CD14-positive monocyte (primary cell): ENCODE results near the gene SEMA3D. TPM values are rescaled to one million over a fixed set of nuclear protein-coding genes. Genes with fewer than 3 reads are reported as not detected.

Experiments
- DNase-seq, 3 donors: peaks; one replicate each; pipeline ENCODE4 v3.0.0-alpha.2; 2011 to 2022
- H2AFZ ChIP-seq: 2 replicates; pipeline ENCODE4 v1.6.0; 2012; ENCODE audit warnings: mild to moderate bottlenecking, low read depth, low read length, inconsistent platforms; ENCODE audit not compliant: insufficient read depth, poor library complexity, severe bottlenecking
- H3K27ac ChIP-seq, 2 donors: 1 replicate in 1 of 2; 2 replicates in 1 of 2; pipeline ENCODE4 v1.5.1; 2012 to 2013; ENCODE audit warnings: low read length in 2 of 2, control low read depth in 1 of 2, inconsistent platforms in 1 of 2, low read depth in 1 of 2, mild to moderate bottlenecking in 1 of 2
- H3K27me3 ChIP-seq, 2 donors: one replicate each; pipeline versions ENCODE4 v1.6.0 to v1.6.1; 2011 to 2013; ENCODE audit warnings: low read length in 2 of 2; ENCODE audit not compliant: control insufficient read depth in 2 of 2, insufficient read depth in 2 of 2
- H3K36me3 ChIP-seq, 2 donors: replicated peaks in 1 of 2; 1 replicate in 1 of 2; 2 replicates in 1 of 2; pipeline versions ENCODE4 v1.5.1 to v1.6.1; 2012 to 2013; ENCODE audit warnings: low read length in 2 of 2, control low read depth in 1 of 2, inconsistent platforms in 1 of 2, mild to moderate bottlenecking in 1 of 2; ENCODE audit not compliant: insufficient read depth in 2 of 2, control insufficient read depth in 1 of 2
- H3K4me1 ChIP-seq, 2 donors: 1 replicate in 1 of 2; 2 replicates in 1 of 2; pipeline versions ENCODE4 v1.5.1 to v1.6.1; 2012 to 2013; ENCODE audit warnings: low read length in 2 of 2, control low read depth in 1 of 2, inconsistent platforms in 1 of 2, mild to moderate bottlenecking in 1 of 2, moderate library complexity in 1 of 2; ENCODE audit not compliant: insufficient read depth in 2 of 2, control insufficient read depth in 1 of 2
- H3K4me2 ChIP-seq: replicated peaks from 2 replicates; pipeline ENCODE3; 2012; ENCODE audit warnings: low read length, moderate library complexity, mild to moderate bottlenecking; ENCODE audit not compliant: poor library complexity, severe bottlenecking; ENCODE audit errors: extremely low read depth
- H3K4me3 ChIP-seq, 3 experiments: fragments of 200-600 bp in 1 of 3; sonication (generic) in 1 of 3; replicated peaks in 1 of 3; 1 replicate in 2 of 3; 2 replicates in 1 of 3; pipeline ENCODE4 v1.5.1; 2011 to 2013; ENCODE audit warnings: low read length in 3 of 3, mild to moderate bottlenecking in 3 of 3, control low read depth in 2 of 3, low read depth in 2 of 3, inconsistent platforms in 1 of 3, moderate library complexity in 1 of 3
- H3K79me2 ChIP-seq: 2 replicates; pipeline ENCODE4 v1.6.0; 2012; ENCODE audit warnings: mild to moderate bottlenecking, control low read depth, inconsistent platforms, low read length, moderate library complexity; ENCODE audit not compliant: insufficient read depth
- H3K9ac ChIP-seq: 2 replicates; pipeline ENCODE4 v1.6.0; 2017; ENCODE audit warnings: low read length, mild to moderate bottlenecking; ENCODE audit not compliant: insufficient read depth, poor library complexity, severe bottlenecking
- H3K9me3 ChIP-seq, 2 donors: replicated peaks in 1 of 2; 1 replicate in 1 of 2; 2 replicates in 1 of 2; pipeline versions ENCODE4 v1.5.1 to v1.6.1; 2012 to 2013; ENCODE audit warnings: low read length in 2 of 2, control low read depth in 1 of 2; ENCODE audit not compliant: control insufficient read depth in 1 of 2, insufficient read depth in 1 of 2
- H4K20me1 ChIP-seq: 2 replicates; pipeline ENCODE4 v1.6.0; 2012; ENCODE audit warnings: mild to moderate bottlenecking, low read length, control low read depth, moderate library complexity; ENCODE audit not compliant: insufficient read depth
- H3K27ac Mint-ChIP-seq, 7 donors: one replicate each; pipeline ENCODE4 v1.8.0; 2020; ENCODE audit warnings: mild to moderate bottlenecking in 7 of 7, mixed read lengths in 7 of 7, moderate library complexity in 6 of 7, inconsistent platforms in 2 of 7
- H3K27me3 Mint-ChIP-seq, 3 donors: one replicate each; pipeline ENCODE4 v1.8.0; 2021 to 2022; ENCODE audit warnings: low read depth in 3 of 3, mild to moderate bottlenecking in 3 of 3, mixed read lengths in 3 of 3, moderate library complexity in 3 of 3, inconsistent platforms in 1 of 3
- H3K36me3 Mint-ChIP-seq, 2 donors: one replicate each; pipeline ENCODE4 v1.8.0; 2020; ENCODE audit warnings: mixed read lengths in 2 of 2, inconsistent platforms in 1 of 2, mild to moderate bottlenecking in 1 of 2
- H3K4me1 Mint-ChIP-seq: one replicate; pipeline ENCODE4 v1.8.0; 2020; ENCODE audit warnings: mild to moderate bottlenecking, mixed read lengths
- H3K4me3 Mint-ChIP-seq, 2 donors: one replicate each; pipeline ENCODE4 v1.8.0; 2020; ENCODE audit warnings: mild to moderate bottlenecking in 2 of 2, mixed read lengths in 2 of 2, moderate library complexity in 1 of 2
- H3K9me3 Mint-ChIP-seq, 7 donors: one replicate each; pipeline ENCODE4 v1.8.0; 2020 to 2022; ENCODE audit warnings: mixed read lengths in 7 of 7, mild to moderate bottlenecking in 6 of 7, moderate library complexity in 6 of 7, inconsistent platforms in 2 of 7
- whole genome bisulfite sequencing: methylation state at CpG from one replicate; pipeline ENCODE4 v1.1.5; 2013; ENCODE audit warnings: missing lambda C conversion rate; ENCODE audit not compliant: insufficient coverage; 5-methylcytosine and 5-hydroxymethylcytosine counted together
- intact Hi-C, 2 donors: fragments of 100-400 bp; cut with micrococcal nuclease; formaldehyde crosslinking; loops; one replicate each; pipeline versions ENCODE4 v1.15.0 to v1.15.1; 2023
- polyA plus RNA-seq, 3 donors: library from polyadenylated mRNA; depleted of rRNA in 1 of 3; unstranded in 2 of 3; stranded (reverse) in 1 of 3; fragments of 300-500 nt in 2 of 3; fragments of >200 nt in 1 of 3; fragmentation: Illumina TruSeq in 2 of 3; gene quantifications; 1 replicate in 2 of 3; 2 replicates in 1 of 3; pipeline ENCODE4 v1.2.3, GENCODE V29; 2012 to 2021
- TF ChIP-seq, protein P1 (sequence below): fragments of 200-600 bp; IDR thresholded peaks from one replicate; pipeline ENCODE4 v1.8.0; 2022; ENCODE audit warnings: antibody characterized with exemption, mild to moderate bottlenecking

The SEMA3D gene
- polyA plus RNA-seq, 3 donors, result not detected

DNA sequence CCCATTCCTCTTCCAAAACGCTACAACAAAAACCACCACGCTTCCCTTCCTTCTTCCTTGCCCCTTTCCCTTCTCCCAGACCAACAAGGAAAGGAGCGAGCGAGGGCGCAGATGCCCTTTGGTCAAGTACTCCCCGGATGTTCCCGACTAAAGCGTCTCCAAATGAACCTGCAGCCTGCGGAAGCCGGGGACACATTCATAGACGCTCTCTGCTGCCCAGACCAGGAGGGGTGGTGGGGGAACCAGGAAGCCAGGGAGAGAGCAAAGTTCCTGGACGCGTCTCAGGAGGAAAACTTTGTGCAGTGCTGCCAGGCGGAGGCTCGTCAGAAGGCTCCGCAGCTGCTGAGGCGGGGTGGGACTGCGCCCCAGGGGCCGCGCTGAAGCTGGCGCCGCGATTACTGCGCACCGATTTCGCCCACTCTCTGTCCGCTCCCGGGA lies 754 bp downstream of the SEMA3D start:
- no peaks in the 10 kb centered on the region for H3K36me3 Mint-ChIP-seq
- under 1% methylated on average over 28 of the region's 28 CpGs for WGBS
- peaks cover 37 to 47% (median 43%) of the 10 kb centered on the region in 3 donors for H3K27me3 Mint-ChIP-seq
- no peak overlapping the region for H3K9ac ChIP-seq
- peak overlapping the region in 2 of 3 experiments; percentile 15 to 61 for H3K4me3 ChIP-seq
- no peaks in the 10 kb centered on the region for H3K79me2 ChIP-seq
- H3K27me3 ChIP-seq, result peaks cover 26 to 42% of the 10 kb centered on the region in 2 donors
- H3K4me1 Mint-ChIP-seq, result peaks cover 18% of the 10 kb centered on the region
- H3K27ac ChIP-seq, result no peak overlapping the region
- TF ChIP-seq, protein P1, sequence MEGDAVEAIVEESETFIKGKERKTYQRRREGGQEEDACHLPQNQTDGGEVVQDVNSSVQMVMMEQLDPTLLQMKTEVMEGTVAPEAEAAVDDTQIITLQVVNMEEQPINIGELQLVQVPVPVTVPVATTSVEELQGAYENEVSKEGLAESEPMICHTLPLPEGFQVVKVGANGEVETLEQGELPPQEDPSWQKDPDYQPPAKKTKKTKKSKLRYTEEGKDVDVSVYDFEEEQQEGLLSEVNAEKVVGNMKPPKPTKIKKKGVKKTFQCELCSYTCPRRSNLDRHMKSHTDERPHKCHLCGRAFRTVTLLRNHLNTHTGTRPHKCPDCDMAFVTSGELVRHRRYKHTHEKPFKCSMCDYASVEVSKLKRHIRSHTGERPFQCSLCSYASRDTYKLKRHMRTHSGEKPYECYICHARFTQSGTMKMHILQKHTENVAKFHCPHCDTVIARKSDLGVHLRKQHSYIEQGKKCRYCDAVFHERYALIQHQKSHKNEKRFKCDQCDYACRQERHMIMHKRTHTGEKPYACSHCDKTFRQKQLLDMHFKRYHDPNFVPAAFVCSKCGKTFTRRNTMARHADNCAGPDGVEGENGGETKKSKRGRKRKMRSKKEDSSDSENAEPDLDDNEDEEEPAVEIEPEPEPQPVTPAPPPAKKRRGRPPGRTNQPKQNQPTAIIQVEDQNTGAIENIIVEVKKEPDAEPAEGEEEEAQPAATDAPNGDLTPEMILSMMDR, result no peak
- H3K27ac Mint-ChIP-seq, result no peak overlapping the region
- H4K20me1 ChIP-seq, result no peaks in the 10 kb centered on the region
- H3K9me3 Mint-ChIP-seq, result peaks cover 0 to 6% (median 2%) of the 10 kb centered on the region in 7 donors
- H3K36me3 ChIP-seq, result no peaks in the 10 kb centered on the region
- peaks cover 8 to 15% of the 10 kb centered on the region in 2 donors for H3K4me1 ChIP-seq
- H3K9me3 ChIP-seq, result no peaks in the 10 kb centered on the region
- H3K4me2 ChIP-seq, result peak overlapping the region; percentile 67
- no peak for DNase-seq
- peak overlapping the region; percentile 50 for H2AFZ ChIP-seq
- intact Hi-C loops, result no loop called here
- peak overlapping the region; percentile 51 to 94 for H3K4me3 Mint-ChIP-seq

DNA sequence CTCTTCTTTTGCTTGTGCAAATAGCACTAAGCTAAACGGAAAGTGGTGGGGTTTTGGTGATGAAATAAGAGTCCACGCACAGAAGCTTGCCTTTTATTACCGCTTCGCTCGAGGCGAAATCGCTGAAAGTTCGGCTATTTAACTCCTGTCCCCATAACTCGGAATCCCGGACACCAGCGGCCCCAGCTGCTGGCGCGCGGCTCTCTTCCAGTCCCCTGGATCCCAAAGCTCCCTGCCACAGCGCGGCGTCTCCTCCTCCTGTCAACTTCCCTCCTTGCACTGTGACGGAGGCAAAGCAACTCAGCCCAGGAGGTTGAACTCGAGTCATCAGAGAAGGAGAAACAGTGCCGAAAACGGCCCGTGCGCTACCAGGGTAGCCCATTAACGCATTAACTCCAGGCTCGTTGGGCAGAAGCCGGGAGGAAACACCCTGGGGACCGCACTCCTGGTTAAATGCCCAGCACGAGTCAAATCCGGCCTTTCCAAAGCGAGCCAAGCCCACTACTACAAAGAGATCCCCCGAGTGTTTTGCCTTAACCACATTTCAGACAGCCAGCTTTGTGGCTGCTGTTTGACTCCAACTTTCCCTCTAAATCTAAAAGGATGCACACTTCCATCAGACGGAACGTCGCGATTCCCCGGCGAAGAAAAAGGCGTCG lies 1.3 kb downstream of the SEMA3D start:
- Mint-ChIP-seq H3K27ac (peak overlapping the region in 1 of 7 donors; percentile 43), H3K27me3 (peaks cover 37 to 47% (median 43%) of the 10 kb centered on the region in 3 donors), H3K4me3 (peak overlapping the region; percentile 51 to 94), H3K36me3 (no peaks in the 10 kb centered on the region), H3K9me3 (peaks cover 0 to 7% (median 2%) of the 10 kb centered on the region in 7 donors), H3K4me1 (peaks cover 18% of the 10 kb centered on the region)
- under 1% methylated on average over 37 of the region's 39 CpGs for WGBS
- TF ChIP-seq, protein P1, result no peak
- Histone ChIP-seq H3K79me2 (no peaks in the 10 kb centered on the region), H3K27ac (no peak overlapping the region), H3K4me3 (peak overlapping the region in 1 of 3 experiments; percentile 61), H3K9me3 (no peaks in the 10 kb centered on the region), H4K20me1 (no peaks in the 10 kb centered on the region), H3K27me3 (peaks cover 26 to 42% of the 10 kb centered on the region in 2 donors), H2AFZ (peak overlapping the region; percentile 50), H3K4me1 (peaks cover 8 to 15% of the 10 kb centered on the region in 2 donors), H3K9ac (no peak overlapping the region), H3K36me3 (no peaks in the 10 kb centered on the region), H3K4me2 (peak overlapping the region; percentile 67)
- intact Hi-C loops, result no loop called here
- DNase-seq, result no peak
